Keratinocyte (primary cell): ENCODE measurements around the gene GALNT2.

Experiments used
- EZH2 ChIP-seq: IDR thresholded peaks from one replicate; pipeline ENCODE4 v1.6.1; 2012; ENCODE audit warnings: inconsistent platforms, mild to moderate bottlenecking, low read length, moderate library complexity
- TF ChIP-seq, protein P1 (sequence below), 3 experiments: IDR thresholded peaks in 1 of 3; conservative IDR thresholded peaks in 1 of 3; optimal IDR thresholded peaks in 1 of 3; 2 replicates in 2 of 3; 3 replicates in 1 of 3; pipeline versions ENCODE3 to v1.5.1; 2011; ENCODE audit warnings: low read length in 3 of 3, mild to moderate bottlenecking in 3 of 3, moderate library complexity in 2 of 3, control low read depth in 1 of 3, inconsistent platforms in 1 of 3; ENCODE audit not compliant: insufficient read depth in 2 of 3; ENCODE audit errors: extremely low read depth in 1 of 3

DNA sequence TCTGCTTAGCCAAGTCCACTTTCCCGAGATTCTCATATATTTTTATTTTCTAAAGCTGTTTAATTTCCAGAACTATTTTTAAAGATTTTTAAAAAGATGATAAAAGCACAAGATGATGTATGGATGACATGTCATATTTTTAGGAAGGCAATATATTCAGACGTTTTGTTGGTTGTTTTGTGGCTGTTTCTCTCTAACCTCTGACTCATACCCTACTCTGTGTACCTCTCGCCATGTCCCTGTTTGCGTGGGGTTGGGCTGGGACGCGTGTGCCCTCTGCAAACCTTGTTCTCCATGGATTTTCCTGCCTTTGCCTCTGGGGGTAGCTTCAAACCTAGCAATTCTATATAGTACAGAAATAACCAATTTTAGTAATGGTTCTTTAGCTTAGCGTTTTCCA, 132.0 kb downstream of the GALNT2 start:
- TF ChIP-seq, protein P1, sequence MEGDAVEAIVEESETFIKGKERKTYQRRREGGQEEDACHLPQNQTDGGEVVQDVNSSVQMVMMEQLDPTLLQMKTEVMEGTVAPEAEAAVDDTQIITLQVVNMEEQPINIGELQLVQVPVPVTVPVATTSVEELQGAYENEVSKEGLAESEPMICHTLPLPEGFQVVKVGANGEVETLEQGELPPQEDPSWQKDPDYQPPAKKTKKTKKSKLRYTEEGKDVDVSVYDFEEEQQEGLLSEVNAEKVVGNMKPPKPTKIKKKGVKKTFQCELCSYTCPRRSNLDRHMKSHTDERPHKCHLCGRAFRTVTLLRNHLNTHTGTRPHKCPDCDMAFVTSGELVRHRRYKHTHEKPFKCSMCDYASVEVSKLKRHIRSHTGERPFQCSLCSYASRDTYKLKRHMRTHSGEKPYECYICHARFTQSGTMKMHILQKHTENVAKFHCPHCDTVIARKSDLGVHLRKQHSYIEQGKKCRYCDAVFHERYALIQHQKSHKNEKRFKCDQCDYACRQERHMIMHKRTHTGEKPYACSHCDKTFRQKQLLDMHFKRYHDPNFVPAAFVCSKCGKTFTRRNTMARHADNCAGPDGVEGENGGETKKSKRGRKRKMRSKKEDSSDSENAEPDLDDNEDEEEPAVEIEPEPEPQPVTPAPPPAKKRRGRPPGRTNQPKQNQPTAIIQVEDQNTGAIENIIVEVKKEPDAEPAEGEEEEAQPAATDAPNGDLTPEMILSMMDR (optimal IDR thresholded peaks at IDR 0.05 in 1 of 3, IDR thresholded peaks at IDR 0.05 in 1 of 3, conservative IDR thresholded peaks at IDR 0.05 in 1 of 3; ENCODE audit: extremely low read depth in 1 of 3, insufficient read depth in 2 of 3, low read length in 3 of 3): no peak
- no peak for TF ChIP-seq EZH2
